GM19025 (cell line): ENCODE measurements around the gene UBE2L6.

Experiments
- ATAC-seq: cut with Tn5 transposase; IDR thresholded peaks from one replicate; pipeline ENCODE4 v1.9.1; 2021; ENCODE audit warnings: mild to moderate bottlenecking, low read depth, moderate library complexity; ENCODE audit not compliant: unreplicated experiment

UBE2L6 gene

DNA sequence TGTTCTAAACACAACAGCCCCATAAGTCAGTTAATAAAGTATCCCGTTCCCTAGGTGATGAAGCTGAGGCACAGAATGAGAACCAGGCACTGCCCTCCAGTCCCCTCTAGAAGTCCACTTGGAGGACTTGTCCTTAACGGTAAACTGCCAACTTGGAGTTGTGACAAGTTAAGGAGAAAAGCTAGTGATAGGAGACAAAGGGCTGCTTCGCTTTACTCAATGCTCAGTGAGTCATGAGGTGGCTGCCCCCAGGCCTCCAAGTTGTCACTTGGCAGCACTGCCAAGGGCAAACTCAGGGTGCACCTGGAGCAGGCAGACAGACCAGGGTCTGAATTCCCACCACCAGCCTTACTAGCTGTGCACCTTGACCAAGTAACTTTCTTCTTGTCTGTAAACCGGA lies 65.5 kb downstream of the UBE2L6 start:
- ATAC-seq, result no peak
